ENCODE measurements around the gene WDR53.
A peak's percentile ranks its signal among the peaks of the same experiment; 100 is the strongest.
"Not testable (repeated sequence)": the region's sequence is repeated elsewhere in the genome, so short reads cannot be mapped to it uniquely, and the experiment has no call there.

WDR53 gene

GRCh38 chr3:196599734-196600128 lies 31.4 kb upstream of the WDR53 start:
- Histone ChIP-seq H3K9me3 (ENCODE audit: control insufficient read depth, low read length) (no peaks in the 10 kb centered on the region), H3K4me1 (ENCODE audit: control insufficient read depth, insufficient read depth, low read length) (no peaks in the 10 kb centered on the region), H3K4me3 (ENCODE audit: low read length) (no peak overlapping the region), H3K27me3 (replicated peaks; ENCODE audit: control insufficient read depth, insufficient read depth, low read length) (peaks cover 29% of the 10 kb centered on the region), H3K9ac (ENCODE audit: low read length) (no peak overlapping the region), H3K36me3 (ENCODE audit: control insufficient read depth, insufficient read depth, low read length, severe bottlenecking) (no peaks in the 10 kb centered on the region)
- DNase-seq (ENCODE audit: low read depth): no peak

- peak overlapping the region; percentile 71 for H3K4me3 ChIP-seq (ENCODE audit: low read length)
- H3K36me3 ChIP-seq (ENCODE audit: control insufficient read depth, insufficient read depth, low read length, severe bottlenecking); H3K9ac ChIP-seq (ENCODE audit: low read length); H3K4me1 ChIP-seq (ENCODE audit: control insufficient read depth, insufficient read depth, low read length); DNase-seq (ENCODE audit: low read depth); H3K9me3 ChIP-seq (ENCODE audit: control insufficient read depth, low read length): not testable (repeated sequence)
- peaks cover 29% of the 10 kb centered on the region for H3K27me3 ChIP-seq (replicated peaks; ENCODE audit: control insufficient read depth, insufficient read depth, low read length)
Measured at GRCh38 chr3:196597971-196598733, 29.8 kb upstream of the WDR53 start.

- Histone ChIP-seq H3K36me3 (ENCODE audit: control insufficient read depth, insufficient read depth, low read length, severe bottlenecking) (no peaks in the 10 kb centered on the region), H3K9me3 (ENCODE audit: control insufficient read depth, low read length) (no peaks in the 10 kb centered on the region), H3K27me3 (replicated peaks; ENCODE audit: control insufficient read depth, insufficient read depth, low read length) (peaks cover 29% of the 10 kb centered on the region), H3K4me1 (ENCODE audit: control insufficient read depth, insufficient read depth, low read length) (no peaks in the 10 kb centered on the region), H3K4me3 (ENCODE audit: low read length) (no peak overlapping the region), H3K9ac (ENCODE audit: low read length) (no peak overlapping the region)
- no peak for DNase-seq (ENCODE audit: low read depth)
Measured at GRCh38 chr3:196596355-196596754, 28.0 kb upstream of the WDR53 start.

GRCh38 chr3:196590279-196590678 lies 21.9 kb upstream of the WDR53 start:
- Histone ChIP-seq H3K9me3 (ENCODE audit: control insufficient read depth, low read length) (no peaks in the 10 kb centered on the region), H3K4me1 (ENCODE audit: control insufficient read depth, insufficient read depth, low read length) (peaks cover 3% of the 10 kb centered on the region), H3K36me3 (ENCODE audit: control insufficient read depth, insufficient read depth, low read length, severe bottlenecking) (no peaks in the 10 kb centered on the region), H3K27me3 (replicated peaks; ENCODE audit: control insufficient read depth, insufficient read depth, low read length) (peaks cover 2% of the 10 kb centered on the region), H3K9ac (ENCODE audit: low read length) (no peak overlapping the region), H3K4me3 (ENCODE audit: low read length) (no peak overlapping the region)
- DNase-seq (ENCODE audit: low read depth): no peak

GRCh38 chr3:196585044-196585757 lies 16.8 kb upstream of the WDR53 start:
- no peak overlapping the region for H3K9ac ChIP-seq (ENCODE audit: low read length)
- H3K9me3 ChIP-seq (ENCODE audit: control insufficient read depth, low read length): no peaks in the 10 kb centered on the region
- H3K36me3 ChIP-seq (ENCODE audit: control insufficient read depth, insufficient read depth, low read length, severe bottlenecking): peaks cover 9% of the 10 kb centered on the region
- H3K4me1 ChIP-seq (ENCODE audit: control insufficient read depth, insufficient read depth, low read length): peaks cover 13% of the 10 kb centered on the region
- H3K4me3 ChIP-seq (ENCODE audit: low read length): no peak overlapping the region
- H3K27me3 ChIP-seq (replicated peaks; ENCODE audit: control insufficient read depth, insufficient read depth, low read length): no peaks in the 10 kb centered on the region
- peak; percentile 28 for DNase-seq (ENCODE audit: low read depth)

- H3K4me3 ChIP-seq (ENCODE audit: low read length): no peak overlapping the region
- no peaks in the 10 kb centered on the region for H3K9me3 ChIP-seq (ENCODE audit: control insufficient read depth, low read length)
- peaks cover 9% of the 10 kb centered on the region for H3K4me1 ChIP-seq (ENCODE audit: control insufficient read depth, insufficient read depth, low read length)
- DNase-seq (ENCODE audit: low read depth): no peak
- peaks cover under 1% of the 10 kb centered on the region for H3K36me3 ChIP-seq (ENCODE audit: control insufficient read depth, insufficient read depth, low read length, severe bottlenecking)
- H3K27me3 ChIP-seq (replicated peaks; ENCODE audit: control insufficient read depth, insufficient read depth, low read length): no peaks in the 10 kb centered on the region
- H3K9ac ChIP-seq (ENCODE audit: low read length): no peak overlapping the region
Measured at GRCh38 chr3:196572389-196572788, 4.0 kb upstream of the WDR53 start.

GRCh38 chr3:196570332-196570731 lies 2.0 kb upstream of the WDR53 start:
- not testable (repeated sequence) for H3K4me1 ChIP-seq (ENCODE audit: control insufficient read depth, insufficient read depth, low read length); H3K9me3 ChIP-seq (ENCODE audit: control insufficient read depth, low read length); H3K36me3 ChIP-seq (ENCODE audit: control insufficient read depth, insufficient read depth, low read length, severe bottlenecking); H3K4me3 ChIP-seq (ENCODE audit: low read length); DNase-seq (ENCODE audit: low read depth); H3K9ac ChIP-seq (ENCODE audit: low read length); H3K27me3 ChIP-seq (replicated peaks; ENCODE audit: control insufficient read depth, insufficient read depth, low read length)

- Histone ChIP-seq H3K9ac (ENCODE audit: low read length) (peak overlapping the region; percentile 91), H3K4me1 (ENCODE audit: control insufficient read depth, insufficient read depth, low read length) (peaks cover 9% of the 10 kb centered on the region), H3K4me3 (ENCODE audit: low read length) (peak overlapping the region; percentile 94), H3K9me3 (ENCODE audit: control insufficient read depth, low read length) (no peaks in the 10 kb centered on the region), H3K36me3 (ENCODE audit: control insufficient read depth, insufficient read depth, low read length, severe bottlenecking) (no peaks in the 10 kb centered on the region), H3K27me3 (replicated peaks; ENCODE audit: control insufficient read depth, insufficient read depth, low read length) (no peaks in the 10 kb centered on the region)
- DNase-seq (ENCODE audit: low read depth): peak; percentile 62
Measured at GRCh38 chr3:196569003-196569516, 706 bp upstream of the WDR53 start.

GRCh38 chr3:196563721-196564225 lies 4.6 kb downstream of the WDR53 start:
- Histone ChIP-seq H3K4me3 (ENCODE audit: low read length) (no peak overlapping the region), H3K9me3 (ENCODE audit: control insufficient read depth, low read length) (no peaks in the 10 kb centered on the region), H3K27me3 (replicated peaks; ENCODE audit: control insufficient read depth, insufficient read depth, low read length) (no peaks in the 10 kb centered on the region), H3K4me1 (ENCODE audit: control insufficient read depth, insufficient read depth, low read length) (no peaks in the 10 kb centered on the region), H3K36me3 (ENCODE audit: control insufficient read depth, insufficient read depth, low read length, severe bottlenecking) (peaks cover 10% of the 10 kb centered on the region), H3K9ac (ENCODE audit: low read length) (no peak overlapping the region)
- no peak for DNase-seq (ENCODE audit: low read depth)

GRCh38 chr3:196559826-196560225 lies 8.5 kb downstream of the WDR53 start:
- H3K9me3 ChIP-seq (ENCODE audit: control insufficient read depth, low read length): no peaks in the 10 kb centered on the region
- peaks cover 10% of the 10 kb centered on the region for H3K36me3 ChIP-seq (ENCODE audit: control insufficient read depth, insufficient read depth, low read length, severe bottlenecking)
- no peaks in the 10 kb centered on the region for H3K27me3 ChIP-seq (replicated peaks; ENCODE audit: control insufficient read depth, insufficient read depth, low read length)
- DNase-seq (ENCODE audit: low read depth): no peak
- no peak overlapping the region for H3K4me3 ChIP-seq (ENCODE audit: low read length)
- no peak overlapping the region for H3K9ac ChIP-seq (ENCODE audit: low read length)
- no peaks in the 10 kb centered on the region for H3K4me1 ChIP-seq (ENCODE audit: control insufficient read depth, insufficient read depth, low read length)

- DNase-seq (ENCODE audit: low read depth): no peak
- H3K36me3 ChIP-seq (ENCODE audit: control insufficient read depth, insufficient read depth, low read length, severe bottlenecking): peaks cover 15% of the 10 kb centered on the region
- no peaks in the 10 kb centered on the region for H3K27me3 ChIP-seq (replicated peaks; ENCODE audit: control insufficient read depth, insufficient read depth, low read length)
- no peaks in the 10 kb centered on the region for H3K9me3 ChIP-seq (ENCODE audit: control insufficient read depth, low read length)
- no peaks in the 10 kb centered on the region for H3K4me1 ChIP-seq (ENCODE audit: control insufficient read depth, insufficient read depth, low read length)
- H3K9ac ChIP-seq (ENCODE audit: low read length): no peak overlapping the region
- H3K4me3 ChIP-seq (ENCODE audit: low read length): no peak overlapping the region
Measured at GRCh38 chr3:196558476-196558875, 9.9 kb downstream of the WDR53 start.
